Esophagus muscularis mucosa (tissue), 4 donors: ENCODE data around the gene TMEM218. TPM values are rescaled to one million over a fixed set of nuclear protein-coding genes. Genes with fewer than 3 reads are reported as not detected.
A peak's percentile ranks its signal among the peaks of the same experiment; 100 is the strongest.

Experiments used
- DNase-seq: peaks from one replicate; pipeline ENCODE4 v3.0.0-alpha.2; 2017; ENCODE audit errors: extremely low spot score
- H3K27ac ChIP-seq, 4 donors: fragments of 200-600 bp; sonication (generic); replicated peaks in 1 of 4; 1 replicate in 3 of 4; 2 replicates in 1 of 4; pipeline ENCODE4 v1.5.1; 2016 to 2019; ENCODE audit warnings: mild to moderate bottlenecking in 1 of 4
- H3K27me3 ChIP-seq, 4 donors: fragments of 200-600 bp; sonication (generic); one replicate each; pipeline versions ENCODE4 v1.5.1 to v1.6.0; 2016 to 2019
- H3K36me3 ChIP-seq, 4 donors: fragments of 200-600 bp; sonication (generic); one replicate each; pipeline ENCODE4 v1.5.1; 2016 to 2019
- H3K4me1 ChIP-seq, 4 donors: fragments of 200-600 bp; sonication (generic); one replicate each; pipeline ENCODE4 v1.5.1; 2016 to 2019
- H3K4me3 ChIP-seq, 4 donors: fragments of 200-600 bp; sonication (generic); 1 replicate in 2 of 4; 2 replicates in 2 of 4; pipeline ENCODE4 v1.5.1; 2016 to 2019; ENCODE audit warnings: mild to moderate bottlenecking in 4 of 4, moderate library complexity in 1 of 4
- H3K9me3 ChIP-seq, 4 donors: fragments of 200-600 bp; sonication (generic); 1 replicate in 3 of 4; 2 replicates in 1 of 4; pipeline ENCODE4 v1.5.1; 2016 to 2019
- CTCF ChIP-seq, 3 experiments: fragments of 200-600 bp in 2 of 3; fragments of 450-650 bp in 1 of 3; sonication (generic) in 2 of 3; IDR thresholded peaks; one replicate each; pipeline ENCODE4 v1.5.1; 2017 to 2019; ENCODE audit warnings: antibody characterized with exemption in 3 of 3, mild to moderate bottlenecking in 2 of 3, moderate library complexity in 1 of 3
- EP300 ChIP-seq: sonication (generic); formaldehyde crosslinking; IDR thresholded peaks from one replicate; pipeline ENCODE4 v1.6.1; 2017; ENCODE audit warnings: antibody characterized with exemption
- POLR2A ChIP-seq: fragments of 450-650 bp; IDR thresholded peaks from one replicate; pipeline ENCODE4 v1.6.1; 2017; ENCODE audit warnings: antibody characterized with exemption, moderate library complexity, mild to moderate bottlenecking, low read depth
- POLR2AphosphoS5 ChIP-seq, 2 donors: sonication (generic); formaldehyde crosslinking; IDR thresholded peaks; one replicate each; pipeline ENCODE4 v1.6.1; 2017; ENCODE audit warnings: antibody characterized with exemption in 2 of 2
- WGBS: methylation state at CpG from one replicate; pipeline ENCODE4 v1.1.5; 2018; 5-methylcytosine and 5-hydroxymethylcytosine counted together
- intact Hi-C: fragments of 100-400 bp; cut with DNase I; formaldehyde crosslinking; loops from one replicate; pipeline ENCODE4 v1.15.1; 2023
- total RNA-seq, 4 donors: library from RNA; depleted of rRNA; stranded (reverse); fragments of >200 nt; gene quantifications; one replicate each; pipeline versions ENCODE4 v1.1.0 to v1.2.1, GENCODE V29; 2016

The TMEM218 gene
- total RNA-seq, 4 donors from 2014 or later, result 13.1 to 20.4 (median 15.5) TPM

DNA sequence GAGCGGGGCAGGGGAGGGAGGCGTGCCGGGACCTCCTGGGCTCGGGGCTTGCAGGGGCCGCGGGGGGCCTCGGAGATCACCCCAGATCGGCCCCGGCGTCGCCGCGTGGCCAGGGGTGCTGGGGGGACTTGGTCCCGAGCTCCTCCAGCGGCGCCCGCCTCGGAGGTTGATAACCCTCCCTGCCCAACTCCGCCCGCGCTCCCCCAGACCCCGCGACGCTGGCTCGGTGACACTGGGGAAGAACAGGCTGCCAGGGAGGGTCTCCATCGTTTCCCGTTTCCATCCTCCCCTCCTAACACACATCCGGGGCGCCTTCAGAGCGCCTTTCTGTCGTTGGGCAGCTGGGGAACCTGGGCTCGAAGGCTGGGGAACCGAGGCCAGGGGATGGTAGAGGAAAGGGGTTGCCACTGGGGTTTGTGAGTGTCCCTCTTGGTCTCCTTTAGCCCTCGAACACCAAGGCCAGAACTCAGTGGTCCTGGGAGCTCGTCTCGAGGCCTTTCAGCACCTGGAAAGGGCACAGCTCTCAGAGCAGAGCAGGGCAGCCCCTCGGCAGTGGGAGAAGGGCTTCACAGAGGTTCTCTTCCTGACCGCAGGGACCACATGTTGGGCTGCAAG is 47.9 kb downstream of the TMEM218 start:
- TF ChIP-seq POLR2A (no peak), EP300 (no peak), POLR2AphosphoS5 (IDR thresholded peaks at IDR 0.05) (no peak), CTCF (IDR thresholded peaks at IDR 0.05) (no peak)
- Histone ChIP-seq H3K4me1 (peaks cover 11 to 21% (median 16%) of the 10 kb centered on the region in 4 donors), H3K36me3 (no peaks in the 10 kb centered on the region), H3K27ac (peak overlapping the region; percentile 66 to 76 (median 70)), H3K9me3 (no peaks in the 10 kb centered on the region), H3K27me3 (no peaks in the 10 kb centered on the region), H3K4me3 (peak overlapping the region; percentile 59 to 75 (median 71))
- intact Hi-C loops, result no loop called here
- WGBS, result 10% methylated on average over 23 of the region's 38 CpGs
- peak; percentile 91 for DNase-seq

DNA sequence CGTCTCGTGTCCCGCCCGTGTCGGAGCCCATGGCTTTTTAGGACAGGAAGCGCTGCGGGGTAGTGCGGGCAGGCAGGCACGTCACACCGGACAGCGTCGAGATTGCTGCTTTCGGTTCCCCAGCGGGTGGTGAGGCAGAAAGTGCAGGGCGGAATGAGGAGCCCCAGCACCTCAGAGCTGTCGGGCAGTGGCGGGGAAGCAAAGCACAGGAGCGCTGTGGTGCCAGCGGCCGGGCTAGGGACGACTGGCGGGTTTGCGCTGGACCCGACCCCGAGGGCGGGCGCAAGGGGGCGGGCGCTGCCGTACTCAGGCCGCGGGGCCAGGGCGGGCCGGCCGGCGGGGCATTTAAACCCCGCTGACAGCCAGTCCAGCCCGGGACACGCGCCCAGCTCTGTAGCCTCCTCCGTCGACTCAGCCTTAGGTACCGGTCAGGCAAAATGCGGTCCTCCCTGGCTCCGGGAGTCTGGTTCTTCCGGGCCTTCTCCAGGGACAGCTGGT is 48.4 kb downstream of the TMEM218 start, which contains the start of gene SLC37A2:
Gene SLC37A2 (plus strand): TSS at position 375 of the 498 bp plus-strand sequence. CDS start 63 bp downstream, at position 438.
- Histone ChIP-seq H3K36me3 (no peaks in the 10 kb centered on the region), H3K27ac (peak within 1 kb of the TSS; percentile 66 to 76 (median 70)), H3K27me3 (no peaks in the 10 kb centered on the region), H3K4me3 (peak within 1 kb of the TSS; percentile 59 to 75 (median 71)), H3K9me3 (no peaks in the 10 kb centered on the region), H3K4me1 (peaks cover 11 to 21% (median 16%) of the 10 kb centered on the region in 4 donors)
- 0% methylated on average over 7 of the region's 46 CpGs for WGBS
- intact Hi-C loops, result no loop called here
- peak; percentile 21 for TF ChIP-seq POLR2A
- TF ChIP-seq EP300, result no peak
- TF ChIP-seq CTCF (IDR thresholded peaks at IDR 0.05), result peak in 2 of 3 experiments; percentile 20 to 31
- peak; percentile 38 to 61 for TF ChIP-seq POLR2AphosphoS5 (IDR thresholded peaks at IDR 0.05)
- DNase-seq, result peak; percentile 92

DNA sequence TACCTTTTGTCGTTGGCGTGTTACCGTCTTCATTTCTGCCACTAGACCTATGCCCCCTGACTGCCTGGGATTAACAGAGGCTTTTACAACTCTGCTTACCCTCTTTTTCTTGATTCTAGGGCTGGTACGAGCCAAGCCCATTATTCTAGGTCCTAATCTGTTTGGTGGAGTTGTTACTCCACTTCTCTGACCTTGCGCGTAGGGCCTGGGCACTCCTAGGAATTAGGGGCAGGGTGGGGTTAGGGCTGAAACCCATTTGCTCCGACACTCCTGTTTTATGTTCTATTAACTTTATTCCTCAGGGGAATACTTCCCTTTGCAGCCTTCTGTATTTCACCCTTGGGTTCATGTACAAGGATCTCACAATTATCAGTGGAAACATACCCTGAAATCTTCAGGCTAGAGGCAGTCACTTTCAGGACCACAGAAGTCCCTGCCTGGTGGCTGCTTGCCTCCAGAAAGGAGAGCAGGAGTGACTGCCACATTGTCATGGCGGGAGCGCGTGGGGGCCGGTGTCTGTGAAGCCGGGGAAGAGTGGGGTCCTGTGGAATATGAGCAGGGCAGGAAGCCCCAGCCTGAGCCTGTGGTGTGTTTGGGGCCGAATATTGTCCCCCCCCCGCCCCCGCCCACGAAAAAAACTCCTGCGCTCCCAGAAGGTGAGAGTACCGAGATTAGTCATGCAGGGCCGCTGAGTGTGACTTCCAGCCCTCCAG is 49.1 kb downstream of the TMEM218 start:
- H3K27ac ChIP-seq, result peak overlapping the region; percentile 66 to 76 (median 70)
- peak overlapping the region; percentile 59 to 75 (median 71) for H3K4me3 ChIP-seq
- 50% methylated on average over 18 of the region's 19 CpGs for WGBS
- H3K9me3 ChIP-seq, result no peaks in the 10 kb centered on the region
- TF ChIP-seq POLR2A (no peak), EP300 (no peak)
- H3K4me1 ChIP-seq, result peaks cover 11 to 21% (median 16%) of the 10 kb centered on the region in 4 donors
- DNase-seq, result peak; percentile 55
- intact Hi-C loops, result no loop called here
- no peaks in the 10 kb centered on the region for H3K27me3 ChIP-seq
- H3K36me3 ChIP-seq, result no peaks in the 10 kb centered on the region

- Histone ChIP-seq H3K27me3 (no peaks in the 10 kb centered on the region), H3K9me3 (no peaks in the 10 kb centered on the region), H3K4me1 (peaks cover 11 to 21% (median 16%) of the 10 kb centered on the region in 4 donors), H3K36me3 (no peaks in the 10 kb centered on the region), H3K27ac (no peak overlapping the region), H3K4me3 (no peak overlapping the region)
- peak; percentile 42 for DNase-seq
- TF ChIP-seq EP300, result no peak
- no peak for TF ChIP-seq POLR2AphosphoS5 (IDR thresholded peaks at IDR 0.05)
- no peak for TF ChIP-seq CTCF (IDR thresholded peaks at IDR 0.05)
- no peak for TF ChIP-seq POLR2A
- WGBS, result 73% methylated on average over 3 of the region's 4 CpGs
- intact Hi-C loops, result no loop called here
Measured at GRCh38 chr11:125061281-125061680, 50.1 kb downstream of the TMEM218 start.

DNA sequence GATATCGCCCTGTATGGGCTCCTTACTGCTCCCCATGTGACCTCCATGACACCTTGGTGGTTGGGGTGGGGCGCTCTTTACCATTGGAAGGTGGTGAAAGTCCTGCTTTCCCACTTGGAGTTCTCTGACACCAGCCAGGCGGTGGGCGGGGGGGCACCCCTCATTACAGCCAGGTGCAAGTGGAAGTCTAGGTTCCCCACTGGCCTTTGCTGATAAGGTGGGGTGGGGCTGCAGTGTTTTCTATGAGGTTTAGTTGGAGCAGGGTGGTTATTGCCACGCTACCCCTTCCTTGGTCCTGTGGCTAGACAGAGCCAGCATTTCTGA is 53.8 kb downstream of the TMEM218 start:
- H3K4me3 ChIP-seq, result no peak overlapping the region
- intact Hi-C loops, result no loop called here
- no peaks in the 10 kb centered on the region for H3K9me3 ChIP-seq
- WGBS, result 93% methylated on average over 3 of the region's 5 CpGs
- peaks cover 0 to 4% (median 3%) of the 10 kb centered on the region in 4 donors for H3K4me1 ChIP-seq
- no peaks in the 10 kb centered on the region for H3K27me3 ChIP-seq
- no peaks in the 10 kb centered on the region for H3K36me3 ChIP-seq
- TF ChIP-seq CTCF (IDR thresholded peaks at IDR 0.05) (no peak), POLR2A (no peak), POLR2AphosphoS5 (IDR thresholded peaks at IDR 0.05) (no peak), EP300 (no peak)
- no peak for DNase-seq
- no peak overlapping the region for H3K27ac ChIP-seq
